H1 (cell line): ENCODE measurements around the gene TEK. TPM values are rescaled to one million over a fixed set of nuclear protein-coding genes. Genes with fewer than 3 reads are reported as not detected.

Experiments used
- CTCF ChIA-PET: fragments of 300-600 bp; sonication (Branson Sonifier 250); formaldehyde crosslinking; loops from one replicate; lab custom pipeline; 2021; ENCODE audit not compliant: partially characterized antibody; lab: Charles Lee
- POLR2A ChIA-PET: fragments of 300-600 bp; sonication (Branson Sonifier 250); formaldehyde crosslinking; loops from one replicate; lab custom pipeline; 2021; ENCODE audit warnings: inconsistent platforms; ENCODE audit not compliant: partially characterized antibody; lab: Charles Lee
- DNase-seq, 2 experiments: peaks; one replicate each; pipeline versions ENCODE4 v3.0.0 to v3.0.0-alpha.2; 2010 to 2022; ENCODE audit warnings: low spot score in 2 of 2, low read depth in 1 of 2, mixed read lengths in 1 of 2
- FAIRE-seq: peaks from 2 replicates; lab custom pipeline; 2011; peaks lifted over from hg19 to GRCh38; lab: Jason Lieb, UNC
- H2AFZ ChIP-seq: 2 replicates; pipeline ENCODE4 v1.8.1; 2012; ENCODE audit warnings: low read length, inconsistent platforms
- H2AK5ac ChIP-seq: 2 replicates; pipeline ENCODE4 v1.6.1; 2013; ENCODE audit warnings: low read depth, low read length
- H2BK120ac ChIP-seq: replicated peaks from 2 replicates; pipeline ENCODE3; 2013; ENCODE audit warnings: low read depth, low read length, inconsistent platforms
- H2BK12ac ChIP-seq: 2 replicates; pipeline ENCODE4 v1.6.1; 2013; ENCODE audit warnings: low read depth, low read length
- H2BK15ac ChIP-seq: 2 replicates; pipeline ENCODE4 v1.6.1; 2013; ENCODE audit warnings: low read length
- H2BK20ac ChIP-seq: 2 replicates; pipeline ENCODE4 v1.6.1; 2013; ENCODE audit warnings: low read length
- H2BK5ac ChIP-seq: 2 replicates; pipeline ENCODE4 v1.6.1; 2013; ENCODE audit warnings: low read depth, low read length
- H3K14ac ChIP-seq: 2 replicates; pipeline ENCODE4 v1.6.1; 2013; ENCODE audit warnings: inconsistent platforms; ENCODE audit not compliant: insufficient read length
- H3K18ac ChIP-seq: 2 replicates; pipeline ENCODE4 v1.6.1; 2013; ENCODE audit warnings: low read length; ENCODE audit errors: extremely low read depth
- H3K23ac ChIP-seq: 2 replicates; pipeline ENCODE4 v1.6.1; 2013; ENCODE audit warnings: inconsistent platforms; ENCODE audit not compliant: insufficient read length
- H3K23me2 ChIP-seq: 2 replicates; pipeline ENCODE4 v1.6.1; 2013; ENCODE audit warnings: low read depth, low read length
- H3K27ac ChIP-seq: 2 replicates; pipeline ENCODE4 v1.6.1; 2011; ENCODE audit warnings: low read depth, low read length, inconsistent platforms
- H3K27me3 ChIP-seq, 4 experiments: replicated peaks in 1 of 4; 1 replicate in 1 of 4; 2 replicates in 3 of 4; pipeline versions ENCODE4 v1.6.1 to v1.8.1; 2011 to 2013; ENCODE audit warnings: low read length in 3 of 4, mild to moderate bottlenecking in 3 of 4, inconsistent platforms in 2 of 4, mixed read lengths in 2 of 4, moderate library complexity in 1 of 4; ENCODE audit not compliant: control insufficient read depth in 3 of 4, insufficient read depth in 3 of 4; ENCODE audit errors: extremely low read depth in 1 of 4
- H3K36me3 ChIP-seq, 4 experiments: 2 replicates each; pipeline versions ENCODE4 v1.6.1 to v1.8.1; 2011 to 2013; ENCODE audit warnings: mild to moderate bottlenecking in 4 of 4, low read length in 3 of 4, moderate library complexity in 2 of 4, control low read depth in 1 of 4, inconsistent platforms in 1 of 4; ENCODE audit not compliant: insufficient read depth in 4 of 4, control insufficient read depth in 2 of 4
- H3K4ac ChIP-seq: replicated peaks from 2 replicates; pipeline ENCODE3; 2013; ENCODE audit warnings: low read length, low read depth, mixed read lengths, inconsistent platforms; ENCODE audit not compliant: insufficient read length
- H3K4me1 ChIP-seq, 4 experiments: replicated peaks in 1 of 4; 1 replicate in 1 of 4; 2 replicates in 3 of 4; pipeline versions ENCODE4 v1.6.1 to v1.8.1; 2011 to 2013; ENCODE audit warnings: low read length in 3 of 4, inconsistent platforms in 2 of 4, mixed read lengths in 1 of 4; ENCODE audit not compliant: insufficient read depth in 4 of 4, control insufficient read depth in 3 of 4
- H3K4me2 ChIP-seq, 2 experiments: 2 replicates each; pipeline versions ENCODE4 v1.6.1 to v1.8.1; 2011 to 2013; ENCODE audit warnings: low read depth in 2 of 2, low read length in 2 of 2, control low read depth in 1 of 2, inconsistent platforms in 1 of 2, mild to moderate bottlenecking in 1 of 2; ENCODE audit not compliant: insufficient read depth in 1 of 2
- H3K4me3 ChIP-seq, 4 experiments: fragments of 200-600, 300-600 bp in 1 of 4; sonication (generic), shearing (Covaris generic), sonication (Bioruptor Twin) in 1 of 4; 2 replicates each; pipeline versions ENCODE4 v1.5.1 to v1.8.1; 2011 to 2016; ENCODE audit warnings: low read length in 4 of 4, low read depth in 3 of 4, control low read depth in 2 of 4, inconsistent platforms in 2 of 4, mild to moderate bottlenecking in 2 of 4, mixed read lengths in 1 of 4, moderate library complexity in 1 of 4; ENCODE audit not compliant: insufficient read depth in 2 of 4; ENCODE audit errors: extremely low read depth in 1 of 4
- H3K56ac ChIP-seq: replicated peaks from 2 replicates; pipeline ENCODE3; 2013; ENCODE audit warnings: low read depth, mild to moderate bottlenecking, mixed read lengths, low read length, inconsistent platforms; ENCODE audit not compliant: insufficient read length
- H3K79me1 ChIP-seq: 2 replicates; pipeline ENCODE4 v1.6.1; 2013; ENCODE audit warnings: low read depth, low read length, control low read depth
- H3K79me2 ChIP-seq, 2 experiments: 2 replicates each; pipeline versions ENCODE4 v1.6.1 to v1.8.1; 2012 to 2013; ENCODE audit warnings: low read length in 2 of 2, mild to moderate bottlenecking in 2 of 2, inconsistent platforms in 1 of 2; ENCODE audit not compliant: insufficient read depth in 2 of 2, control insufficient read depth in 1 of 2
- H3K9ac ChIP-seq, 4 experiments: replicated peaks in 1 of 4; 1 replicate in 1 of 4; 2 replicates in 3 of 4; pipeline versions ENCODE4 v1.6.1 to v1.8.1; 2011 to 2013; ENCODE audit warnings: low read depth in 3 of 4, low read length in 3 of 4, control low read depth in 2 of 4, mild to moderate bottlenecking in 2 of 4, moderate library complexity in 2 of 4, inconsistent platforms in 1 of 4; ENCODE audit errors: extremely low read depth in 1 of 4
- H3K9me3 ChIP-seq, 2 experiments: 2 replicates each; pipeline versions ENCODE4 v1.6.1 to v1.8.1; 2012 to 2013; ENCODE audit warnings: mild to moderate bottlenecking in 2 of 2, moderate library complexity in 2 of 2, control low read depth in 1 of 2, inconsistent platforms in 1 of 2, low read depth in 1 of 2, low read length in 1 of 2, mixed read lengths in 1 of 2; ENCODE audit not compliant: insufficient read depth in 2 of 2
- H4K20me1 ChIP-seq, 2 experiments: replicated peaks in 1 of 2; 2 replicates each; pipeline versions ENCODE3 to v1.8.1; 2011 to 2013; ENCODE audit warnings: inconsistent platforms in 2 of 2, low read length in 2 of 2, mild to moderate bottlenecking in 1 of 2; ENCODE audit not compliant: insufficient read depth in 2 of 2, control insufficient read depth in 1 of 2
- H4K5ac ChIP-seq: 2 replicates; pipeline ENCODE4 v1.6.1; 2013; ENCODE audit warnings: low read length, low read depth, mixed read lengths, inconsistent platforms; ENCODE audit not compliant: insufficient read length
- H4K8ac ChIP-seq: 2 replicates; pipeline ENCODE4 v1.8.0; 2013; ENCODE audit warnings: mild to moderate bottlenecking, moderate library complexity, low read length, inconsistent platforms; ENCODE audit not compliant: insufficient read depth; ENCODE audit errors: extremely low read depth
- H4K91ac ChIP-seq: replicated peaks from 2 replicates; pipeline ENCODE3; 2013; ENCODE audit warnings: low read length, mixed read lengths, inconsistent platforms; ENCODE audit not compliant: insufficient read length
- EP300 ChIP-seq, 2 experiments: IDR thresholded peaks; 1 replicate in 1 of 2; 2 replicates in 1 of 2; pipeline ENCODE4 v1.6.1; 2011 to 2012; ENCODE audit warnings: low read depth in 2 of 2, low read length in 2 of 2, mild to moderate bottlenecking in 2 of 2, borderline replicate concordance in 1 of 2, inconsistent platforms in 1 of 2, moderate library complexity in 1 of 2
- KDM1A ChIP-seq: fragments of 200-600, 300-600 bp; sonication (generic); IDR thresholded peaks from 2 replicates; pipeline ENCODE4 v1.7.1; 2016; ENCODE audit warnings: mild to moderate bottlenecking, low read length, borderline replicate concordance
- KDM5A ChIP-seq: fragments of 200-600 bp; IDR thresholded peaks from 2 replicates; pipeline ENCODE4 v1.7.1; 2012; ENCODE audit warnings: mild to moderate bottlenecking, low read length, inconsistent platforms, mixed read lengths
- POLR2A ChIP-seq, 2 experiments: IDR thresholded peaks; 1 replicate in 1 of 2; 2 replicates in 1 of 2; pipeline ENCODE4 v1.6.1; 2011; ENCODE audit warnings: low read depth in 2 of 2, low read length in 2 of 2, mild to moderate bottlenecking in 2 of 2; ENCODE audit errors: control extremely low read depth in 1 of 2
- POU5F1 ChIP-seq: IDR thresholded peaks from 2 replicates; pipeline ENCODE4 v1.6.1; 2011; ENCODE audit warnings: low read depth, mild to moderate bottlenecking, low read length, moderate library complexity
- RXRA ChIP-seq: IDR thresholded peaks from 2 replicates; pipeline ENCODE4 v1.6.1; 2011; ENCODE audit warnings: low read depth, mild to moderate bottlenecking, low read length, moderate library complexity; ENCODE audit not compliant: insufficient read depth
- TAF1 ChIP-seq: IDR thresholded peaks from 2 replicates; pipeline ENCODE4 v1.6.1; 2011; ENCODE audit warnings: mild to moderate bottlenecking, low read depth, low read length
- TAF7 ChIP-seq: optimal IDR thresholded peaks from 2 replicates; pipeline ENCODE3; 2011; ENCODE audit warnings: low read depth, mild to moderate bottlenecking, inconsistent platforms, low read length, moderate library complexity, borderline replicate concordance
- WGBS, 2 experiments: shearing (Covaris generic) in 1 of 2; methylation state at CpG; one replicate each; pipeline versions ENCODE4 v1.1.6 to v1.1.7; 2013 to 2015; ENCODE audit warnings: low lambda C conversion rate in 2 of 2, mixed read lengths in 2 of 2, inconsistent platforms in 1 of 2, low coverage in 1 of 2, missing lambda C conversion rate in 1 of 2; ENCODE audit not compliant: insufficient replicate concordance in 2 of 2, insufficient coverage in 1 of 2, insufficient read length in 1 of 2; ENCODE audit errors: extremely low coverage in 1 of 2, missing lambda C conversion rate in 1 of 2; 5-methylcytosine and 5-hydroxymethylcytosine counted together
- polyA plus RNA-seq, 7 experiments: library from polyadenylated mRNA; depleted of rRNA in 3 of 7; stranded (reverse) in 5 of 7; unstranded in 2 of 7; fragments of >200 nt in 5 of 7; fragments of 200-250 nt in 2 of 7; gene quantifications; 1 replicate in 5 of 7; 2 replicates in 1 of 7; 4 replicates in 1 of 7; pipeline versions ENCODE4 v1.2.1 to v1.2.3, GENCODE V29; 2011 to 2013; ENCODE audit warnings: missing spikeins in 2 of 7, mixed read lengths in 2 of 7
- total RNA-seq: library from RNA; stranded (reverse); fragmentation: NEBNext Ultra II Directional; extraction: Animal tissue kit (Norgen Biotek cat#: 25700); gene quantifications from 2 replicates; pipeline ENCODE4 v1.2.1, GENCODE V29; 2021

The TEK gene
- total and polyA plus RNA-seq, 2 of the 8 experiments (the other 6 are each of a cell fraction or from before 2014, with no cell fraction given): 11.0 to 35.8 TPM

GRCh38 chr9:27078685-27079084 lies 30.3 kb upstream of the TEK start:
- CTCF ChIA-PET: no interaction called here
- Histone ChIP-seq H3K36me3 (no peaks in the 10 kb centered on the region), H3K9ac (no peak overlapping the region), H3K4me3 (no peak overlapping the region), H3K18ac (no peak overlapping the region), H4K5ac (no peak overlapping the region), H4K91ac (no peak overlapping the region), H4K8ac (no peak overlapping the region), H3K79me1 (no peaks in the 10 kb centered on the region), H4K20me1 (no peaks in the 10 kb centered on the region), H2BK15ac (no peak overlapping the region), H3K14ac (no peak overlapping the region), H3K4ac (no peak overlapping the region), H2AK5ac (no peak overlapping the region), H3K4me2 (no peak overlapping the region), H2AFZ (no peak overlapping the region), H2BK5ac (no peak overlapping the region), H3K4me1 (no peaks in the 10 kb centered on the region), H3K23me2 (no peaks in the 10 kb centered on the region), H3K9me3 (no peaks in the 10 kb centered on the region), H2BK12ac (no peak overlapping the region), H3K79me2 (no peaks in the 10 kb centered on the region), H2BK120ac (no peak overlapping the region), H3K23ac (no peak overlapping the region), H3K27ac (no peak overlapping the region), H3K56ac (no peak overlapping the region), H3K27me3 (no peaks in the 10 kb centered on the region), H2BK20ac (no peak overlapping the region)
- DNase-seq: no peak
- POLR2A ChIA-PET: no interaction called here
- TF ChIP-seq POLR2A (IDR thresholded peaks at IDR 0.05; ENCODE audit: control extremely low read depth in 1 of 2, low read depth in 2 of 2, low read length in 2 of 2) (no peak), POU5F1 (no peak), EP300 (IDR thresholded peaks at IDR 0.05; ENCODE audit: borderline replicate concordance in 1 of 2, low read depth in 2 of 2, low read length in 2 of 2) (no peak), KDM5A (no peak), TAF1 (no peak), RXRA (no peak), TAF7 (no peak), KDM1A (no peak)
- 96% methylated on average over 1 of the region's 1 CpG; no CpG with 5 or more reads in 1 of the 2 experiments for WGBS, 2 experiments
- no peak for FAIRE-seq
